Measurements from ENCODE around the gene STK32B.

Gene STK32B

GRCh38 chr4:5125321-5125720, 74.0 kb downstream of the STK32B start:
- no peak for DNase-seq (ENCODE audit: low read depth)

- DNase-seq (ENCODE audit: low read depth): no peak
Observed at GRCh38 chr4:5126231-5126630, 75.0 kb downstream of the STK32B start.

GRCh38 chr4:5126857-5127256, 75.6 kb downstream of the STK32B start:
- DNase-seq (ENCODE audit: low read depth): no peak

- no peak for DNase-seq (ENCODE audit: low read depth)
Observed at GRCh38 chr4:5127556-5127955, 76.3 kb downstream of the STK32B start.

- no peak for DNase-seq (ENCODE audit: low read depth)
Observed at GRCh38 chr4:5128569-5128968, 77.3 kb downstream of the STK32B start.

GRCh38 chr4:5133201-5133600, 81.9 kb downstream of the STK32B start:
- no peak for DNase-seq (ENCODE audit: low read depth)

GRCh38 chr4:5133933-5134594, 82.8 kb downstream of the STK32B start:
- no peak for DNase-seq (ENCODE audit: low read depth)

- DNase-seq (ENCODE audit: low read depth): no peak
Observed at GRCh38 chr4:5134620-5135019, 83.3 kb downstream of the STK32B start.

- DNase-seq (ENCODE audit: low read depth): no peak
Observed at GRCh38 chr4:5137226-5137625, 85.9 kb downstream of the STK32B start.

- no peak for DNase-seq (ENCODE audit: low read depth)
Observed at GRCh38 chr4:5137927-5138326, 86.6 kb downstream of the STK32B start.

GRCh38 chr4:5138389-5138788, 87.1 kb downstream of the STK32B start:
- DNase-seq (ENCODE audit: low read depth): no peak

- no peak for DNase-seq (ENCODE audit: low read depth)
Observed at GRCh38 chr4:5139141-5139540, 87.9 kb downstream of the STK32B start.

GRCh38 chr4:5141802-5142201, 90.5 kb downstream of the STK32B start:
- no peak for DNase-seq (ENCODE audit: low read depth)

GRCh38 chr4:5142726-5143125, 91.4 kb downstream of the STK32B start:
- no peak for DNase-seq (ENCODE audit: low read depth)

GRCh38 chr4:5143306-5143861, 92.1 kb downstream of the STK32B start:
- DNase-seq (ENCODE audit: low read depth): no peak

- no peak for DNase-seq (ENCODE audit: low read depth)
Observed at GRCh38 chr4:5143940-5144339, 92.7 kb downstream of the STK32B start.

GRCh38 chr4:5144384-5144783, 93.1 kb downstream of the STK32B start:
- no peak for DNase-seq (ENCODE audit: low read depth)

- DNase-seq (ENCODE audit: low read depth): no peak
Observed at GRCh38 chr4:5146248-5146647, 95.0 kb downstream of the STK32B start.

GRCh38 chr4:5152521-5152920, 101.2 kb downstream of the STK32B start:
- no peak for DNase-seq (ENCODE audit: low read depth)

- DNase-seq (ENCODE audit: low read depth): no peak
Observed at GRCh38 chr4:5156682-5157081, 105.4 kb downstream of the STK32B start.

- DNase-seq (ENCODE audit: low read depth): no peak
Observed at GRCh38 chr4:5157791-5158770, 106.8 kb downstream of the STK32B start.

GRCh38 chr4:5158825-5159224, 107.5 kb downstream of the STK32B start:
- no peak for DNase-seq (ENCODE audit: low read depth)

- DNase-seq (ENCODE audit: low read depth): no peak
Observed at GRCh38 chr4:5160668-5161067, 109.4 kb downstream of the STK32B start.
